Thyroid gland (tissue), 4 donors: ENCODE results near the gene KDM1A.

Experiments
- POLR2A ChIP-seq, 2 donors: fragments of 450-650 bp; IDR thresholded peaks; one replicate each; pipeline ENCODE4 v1.6.1; 2017; ENCODE audit warnings: antibody characterized with exemption in 2 of 2, mild to moderate bottlenecking in 2 of 2, moderate library complexity in 1 of 2
- TF ChIP-seq, protein P1 (sequence below), 6 experiments: fragments of 200-600 bp in 3 of 6; fragments of 450-650 bp in 3 of 6; sonication (generic) in 3 of 6; IDR thresholded peaks; one replicate each; pipeline ENCODE4 v1.5.1; 2016 to 2019; ENCODE audit warnings: antibody characterized with exemption in 6 of 6, mild to moderate bottlenecking in 2 of 6, inconsistent platforms in 1 of 6, moderate library complexity in 1 of 6

DNA sequence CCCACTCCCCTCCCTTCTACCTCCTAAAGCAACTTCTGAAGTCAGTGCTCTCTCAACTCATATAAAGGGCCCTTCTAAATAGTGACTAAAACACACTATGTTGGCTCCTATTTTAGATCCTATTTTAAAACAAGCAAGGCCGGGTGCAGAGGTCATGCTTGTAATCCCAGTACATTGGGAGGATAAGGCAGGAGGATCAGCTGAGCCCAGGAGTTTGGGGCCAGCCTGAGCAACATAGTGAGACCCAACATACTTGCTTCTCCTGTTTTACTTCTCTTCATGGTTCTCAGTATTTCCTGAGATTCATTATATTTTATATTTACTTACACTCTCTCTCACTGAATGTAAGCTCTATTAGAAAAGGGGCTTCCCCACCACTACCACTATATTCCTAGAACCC lies 106.9 kb downstream of the KDM1A start:
- TF ChIP-seq, protein P1, sequence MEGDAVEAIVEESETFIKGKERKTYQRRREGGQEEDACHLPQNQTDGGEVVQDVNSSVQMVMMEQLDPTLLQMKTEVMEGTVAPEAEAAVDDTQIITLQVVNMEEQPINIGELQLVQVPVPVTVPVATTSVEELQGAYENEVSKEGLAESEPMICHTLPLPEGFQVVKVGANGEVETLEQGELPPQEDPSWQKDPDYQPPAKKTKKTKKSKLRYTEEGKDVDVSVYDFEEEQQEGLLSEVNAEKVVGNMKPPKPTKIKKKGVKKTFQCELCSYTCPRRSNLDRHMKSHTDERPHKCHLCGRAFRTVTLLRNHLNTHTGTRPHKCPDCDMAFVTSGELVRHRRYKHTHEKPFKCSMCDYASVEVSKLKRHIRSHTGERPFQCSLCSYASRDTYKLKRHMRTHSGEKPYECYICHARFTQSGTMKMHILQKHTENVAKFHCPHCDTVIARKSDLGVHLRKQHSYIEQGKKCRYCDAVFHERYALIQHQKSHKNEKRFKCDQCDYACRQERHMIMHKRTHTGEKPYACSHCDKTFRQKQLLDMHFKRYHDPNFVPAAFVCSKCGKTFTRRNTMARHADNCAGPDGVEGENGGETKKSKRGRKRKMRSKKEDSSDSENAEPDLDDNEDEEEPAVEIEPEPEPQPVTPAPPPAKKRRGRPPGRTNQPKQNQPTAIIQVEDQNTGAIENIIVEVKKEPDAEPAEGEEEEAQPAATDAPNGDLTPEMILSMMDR (IDR thresholded peaks at IDR 0.05), result no peak
- no peak for TF ChIP-seq POLR2A (IDR thresholded peaks at IDR 0.05)
